ENCODE measurements around the gene SLC30A9.

SLC30A9 gene
- 60.8 to 65.8 reads per million in 2 experiments for total RNA-seq

- peak; percentile 93 for DNase-seq (ENCODE audit: low read depth)
These were observed at the start of gene SLC30A9 for GRCh38 chr4:41990365-41991111. Gene SLC30A9 (plus strand): TSS chr4:41990530. CDS start chr4:41990652, 122 bp downstream.

- no peak for DNase-seq (ENCODE audit: low read depth)
These were observed 49.5 kb upstream of the SLC30A9 start for GRCh38 chr4:41940834-41941233.

- DNase-seq (ENCODE audit: low read depth), result no peak
These were observed 46.8 kb upstream of the SLC30A9 start for GRCh38 chr4:41943506-41943905.

GRCh38 chr4:41944089-41944488, 46.2 kb upstream of the SLC30A9 start:
- DNase-seq (ENCODE audit: low read depth), result no peak

- DNase-seq (ENCODE audit: low read depth), result no peak
These were observed 40.8 kb upstream of the SLC30A9 start for GRCh38 chr4:41949531-41949930.

- DNase-seq (ENCODE audit: low read depth), result no peak
These were observed 32.7 kb upstream of the SLC30A9 start for GRCh38 chr4:41957634-41958033.

- no peak for DNase-seq (ENCODE audit: low read depth)
These were observed 27.2 kb upstream of the SLC30A9 start for GRCh38 chr4:41963105-41963504.

- DNase-seq (ENCODE audit: low read depth), result no peak
These were observed 25.9 kb upstream of the SLC30A9 start for GRCh38 chr4:41964401-41964800.

- no peak for DNase-seq (ENCODE audit: low read depth)
These were observed 22.9 kb upstream of the SLC30A9 start for GRCh38 chr4:41967392-41967791.

GRCh38 chr4:41969671-41970070, 20.7 kb upstream of the SLC30A9 start:
- DNase-seq (ENCODE audit: low read depth), result no peak

GRCh38 chr4:41975341-41975740, 15.0 kb upstream of the SLC30A9 start:
- DNase-seq (ENCODE audit: low read depth), result no peak

GRCh38 chr4:41976775-41977516, 13.4 kb upstream of the SLC30A9 start:
- DNase-seq (ENCODE audit: low read depth), result no peak

- DNase-seq (ENCODE audit: low read depth), result no peak
These were observed 12.6 kb upstream of the SLC30A9 start for GRCh38 chr4:41977709-41978108.

GRCh38 chr4:41981456-41981855, 8.9 kb upstream of the SLC30A9 start, which contains the start of gene DCAF4L1:
Gene DCAF4L1 (plus strand): TSS chr4:41981756. CDS start chr4:41981793, 37 bp downstream.
- no peak for DNase-seq (ENCODE audit: low read depth)

GRCh38 chr4:41982716-41983115, 7.6 kb upstream of the SLC30A9 start:
- DNase-seq (ENCODE audit: low read depth), result no peak

GRCh38 chr4:41985151-41985550, 5.2 kb upstream of the SLC30A9 start:
- no peak for DNase-seq (ENCODE audit: low read depth)

GRCh38 chr4:41989994-41990364, 351 bp upstream of the SLC30A9 start:
- no peak for DNase-seq (ENCODE audit: low read depth)

- no peak for DNase-seq (ENCODE audit: low read depth)
These were observed 1.8 kb downstream of the SLC30A9 start for GRCh38 chr4:41991916-41992767.

- no peak for DNase-seq (ENCODE audit: low read depth)
These were observed 2.9 kb downstream of the SLC30A9 start for GRCh38 chr4:41992967-41993857.

- DNase-seq (ENCODE audit: low read depth), result no peak
These were observed 4.2 kb downstream of the SLC30A9 start for GRCh38 chr4:41994461-41994985.

GRCh38 chr4:41998019-41998418, 7.7 kb downstream of the SLC30A9 start:
- DNase-seq (ENCODE audit: low read depth), result no peak
